Measurements from ENCODE around the gene COX6A2.
A peak's percentile ranks its signal among the peaks of the same experiment; 100 is the strongest.

COX6A2 gene

GRCh38 chr16:31388535-31388934 lies 39.6 kb downstream of the COX6A2 start:
- H3K4me1 ChIP-seq (ENCODE audit: control insufficient read depth, insufficient read depth, low read depth, low read length): peaks cover 7% of the 10 kb centered on the region
- no peak for DNase-seq
- peaks cover 0 to 29% of the 10 kb centered on the region in 2 experiments for H3K27me3 ChIP-seq (ENCODE audit: control insufficient read depth in 1 of 2, insufficient read depth in 1 of 2, low read length in 2 of 2)
- H2AFZ ChIP-seq (ENCODE audit: low read depth, low read length): no peak overlapping the region
- H2BK15ac ChIP-seq (ENCODE audit: low read depth, poor library complexity, severe bottlenecking): no peak overlapping the region
- H2BK120ac ChIP-seq (ENCODE audit: low read depth, low read length): no peak overlapping the region
- no peaks in the 10 kb centered on the region for H3K36me3 ChIP-seq (ENCODE audit: control insufficient read depth in 1 of 2, insufficient read depth in 2 of 2, low read depth in 1 of 2, low read length in 2 of 2)
- 18% methylated on average over 2 of the region's 2 CpGs for whole genome bisulfite sequencing
- no peak overlapping the region for H3K4ac ChIP-seq (ENCODE audit: low read depth in 1 of 2, low read length in 2 of 2)
- H2AK5ac ChIP-seq (ENCODE audit: low read length, severe bottlenecking): no peak overlapping the region
- no peaks in the 10 kb centered on the region for H3K79me1 ChIP-seq (replicated peaks; ENCODE audit: low read length, poor library complexity, severe bottlenecking)
- H3K4me2 ChIP-seq (ENCODE audit: low read length, poor library complexity, severe bottlenecking): no peak overlapping the region
- H3K9me3 ChIP-seq (ENCODE audit: control insufficient read depth, low read length): no peaks in the 10 kb centered on the region
- no peak overlapping the region for H3K27ac ChIP-seq (ENCODE audit: low read length, poor library complexity, severe bottlenecking)
- no peak overlapping the region for H3K14ac ChIP-seq (ENCODE audit: low read length in 2 of 2)
- H2BK12ac ChIP-seq (ENCODE audit: low read length in 2 of 2): no peak overlapping the region
- no peak overlapping the region for H3K18ac ChIP-seq (ENCODE audit: low read depth in 1 of 2, low read length in 2 of 2)
- no peak overlapping the region for H2BK5ac ChIP-seq (ENCODE audit: low read depth, low read length, poor library complexity, severe bottlenecking)
- no peak overlapping the region for H4K91ac ChIP-seq (ENCODE audit: low read length)
- H3K23ac ChIP-seq (ENCODE audit: low read length in 2 of 2): no peak overlapping the region
- H3K4me3 ChIP-seq (ENCODE audit: insufficient read depth in 1 of 2, low read depth in 1 of 2, low read length in 2 of 2): no peak overlapping the region
- no peak overlapping the region for H3K9ac ChIP-seq (ENCODE audit: low read length)
- no peak overlapping the region for H4K8ac ChIP-seq (ENCODE audit: low read length)

GRCh38 chr16:31386157-31386984 lies 41.8 kb downstream of the COX6A2 start:
- WGBS: 60% methylated on average over 6 of the region's 6 CpGs
- Histone ChIP-seq H3K36me3 (ENCODE audit: control insufficient read depth in 1 of 2, insufficient read depth in 2 of 2, low read depth in 1 of 2, low read length in 2 of 2) (no peaks in the 10 kb centered on the region), H3K4me1 (ENCODE audit: control insufficient read depth, insufficient read depth, low read depth, low read length) (peaks cover 2% of the 10 kb centered on the region), H3K4ac (ENCODE audit: low read depth in 1 of 2, low read length in 2 of 2) (no peak overlapping the region), H2BK12ac (ENCODE audit: low read length in 2 of 2) (no peak overlapping the region), H3K4me2 (ENCODE audit: low read length, poor library complexity, severe bottlenecking) (no peak overlapping the region), H3K4me3 (ENCODE audit: insufficient read depth in 1 of 2, low read depth in 1 of 2, low read length in 2 of 2) (no peak overlapping the region), H2BK120ac (ENCODE audit: low read depth, low read length) (no peak overlapping the region), H3K27ac (ENCODE audit: low read length, poor library complexity, severe bottlenecking) (no peak overlapping the region), H3K18ac (ENCODE audit: low read depth in 1 of 2, low read length in 2 of 2) (no peak overlapping the region), H4K8ac (ENCODE audit: low read length) (no peak overlapping the region), H3K9ac (ENCODE audit: low read length) (peak overlapping the region; percentile 25), H3K79me1 (replicated peaks; ENCODE audit: low read length, poor library complexity, severe bottlenecking) (no peaks in the 10 kb centered on the region), H2BK15ac (ENCODE audit: low read depth, poor library complexity, severe bottlenecking) (no peak overlapping the region), H3K9me3 (ENCODE audit: control insufficient read depth, low read length) (no peaks in the 10 kb centered on the region), H3K23ac (ENCODE audit: low read length in 2 of 2) (no peak overlapping the region), H4K91ac (ENCODE audit: low read length) (no peak overlapping the region), H3K14ac (ENCODE audit: low read length in 2 of 2) (no peak overlapping the region), H2AFZ (ENCODE audit: low read depth, low read length) (no peak overlapping the region), H2AK5ac (ENCODE audit: low read length, severe bottlenecking) (no peak overlapping the region), H2BK5ac (ENCODE audit: low read depth, low read length, poor library complexity, severe bottlenecking) (no peak overlapping the region), H3K27me3 (ENCODE audit: control insufficient read depth in 1 of 2, insufficient read depth in 1 of 2, low read length in 2 of 2) (peaks cover 0 to 33% of the 10 kb centered on the region in 2 experiments)
- peak; percentile 1 for DNase-seq

GRCh38 chr16:31385680-31386079 lies 42.5 kb downstream of the COX6A2 start:
- H3K27ac ChIP-seq (ENCODE audit: low read length, poor library complexity, severe bottlenecking): no peak overlapping the region

GRCh38 chr16:31382485-31383161 lies 45.5 kb downstream of the COX6A2 start:
- no peak overlapping the region for H2BK15ac ChIP-seq (ENCODE audit: low read depth, poor library complexity, severe bottlenecking)
- no peak overlapping the region for H2AK5ac ChIP-seq (ENCODE audit: low read length, severe bottlenecking)
- H2AFZ ChIP-seq (ENCODE audit: low read depth, low read length): no peak overlapping the region
- no peak overlapping the region for H2BK5ac ChIP-seq (ENCODE audit: low read depth, low read length, poor library complexity, severe bottlenecking)
- peaks cover 5 to 36% of the 10 kb centered on the region in 2 experiments for H3K27me3 ChIP-seq (ENCODE audit: control insufficient read depth in 1 of 2, insufficient read depth in 1 of 2, low read length in 2 of 2)
- no peak overlapping the region for H3K14ac ChIP-seq (ENCODE audit: low read length in 2 of 2)
- H4K91ac ChIP-seq (ENCODE audit: low read length): no peak overlapping the region
- H3K18ac ChIP-seq (ENCODE audit: low read depth in 1 of 2, low read length in 2 of 2): no peak overlapping the region
- no peak overlapping the region for H3K4me2 ChIP-seq (ENCODE audit: low read length, poor library complexity, severe bottlenecking)
- WGBS: 26% methylated on average over 13 of the region's 14 CpGs
- DNase-seq: no peak
- no peak overlapping the region for H2BK12ac ChIP-seq (ENCODE audit: low read length in 2 of 2)
- H2BK120ac ChIP-seq (ENCODE audit: low read depth, low read length): no peak overlapping the region
- no peak overlapping the region for H3K4ac ChIP-seq (ENCODE audit: low read depth in 1 of 2, low read length in 2 of 2)
- no peak overlapping the region for H3K23ac ChIP-seq (ENCODE audit: low read length in 2 of 2)
- H3K36me3 ChIP-seq (ENCODE audit: control insufficient read depth in 1 of 2, insufficient read depth in 2 of 2, low read depth in 1 of 2, low read length in 2 of 2): no peaks in the 10 kb centered on the region
- H3K79me1 ChIP-seq (replicated peaks; ENCODE audit: low read length, poor library complexity, severe bottlenecking): no peaks in the 10 kb centered on the region
- no peak overlapping the region for H4K8ac ChIP-seq (ENCODE audit: low read length)
- peaks cover 2% of the 10 kb centered on the region for H3K4me1 ChIP-seq (ENCODE audit: control insufficient read depth, insufficient read depth, low read depth, low read length)
- no peak overlapping the region for H3K4me3 ChIP-seq (ENCODE audit: insufficient read depth in 1 of 2, low read depth in 1 of 2, low read length in 2 of 2)
- no peaks in the 10 kb centered on the region for H3K9me3 ChIP-seq (ENCODE audit: control insufficient read depth, low read length)
- no peak overlapping the region for H3K27ac ChIP-seq (ENCODE audit: low read length, poor library complexity, severe bottlenecking)
- H3K9ac ChIP-seq (ENCODE audit: low read length): no peak overlapping the region

More at GRCh38 chr16:31385680-31386079, 42.5 kb downstream of the COX6A2 start:
- Histone ChIP-seq H3K9ac (ENCODE audit: low read length) (no peak overlapping the region), H3K4ac (ENCODE audit: low read depth in 1 of 2, low read length in 2 of 2) (no peak overlapping the region), H2BK12ac (ENCODE audit: low read length in 2 of 2) (no peak overlapping the region), H3K4me3 (ENCODE audit: insufficient read depth in 1 of 2, low read depth in 1 of 2, low read length in 2 of 2) (no peak overlapping the region), H3K4me2 (ENCODE audit: low read length, poor library complexity, severe bottlenecking) (no peak overlapping the region), H3K27me3 (ENCODE audit: control insufficient read depth in 1 of 2, insufficient read depth in 1 of 2, low read length in 2 of 2) (peaks cover 0 to 40% of the 10 kb centered on the region in 2 experiments), H3K23ac (ENCODE audit: low read length in 2 of 2) (no peak overlapping the region), H2BK120ac (ENCODE audit: low read depth, low read length) (no peak overlapping the region), H3K9me3 (ENCODE audit: control insufficient read depth, low read length) (no peaks in the 10 kb centered on the region), H2AK5ac (ENCODE audit: low read length, severe bottlenecking) (no peak overlapping the region), H2AFZ (ENCODE audit: low read depth, low read length) (no peak overlapping the region), H3K79me1 (replicated peaks; ENCODE audit: low read length, poor library complexity, severe bottlenecking) (no peaks in the 10 kb centered on the region), H3K36me3 (ENCODE audit: control insufficient read depth in 1 of 2, insufficient read depth in 2 of 2, low read depth in 1 of 2, low read length in 2 of 2) (no peaks in the 10 kb centered on the region), H4K8ac (ENCODE audit: low read length) (no peak overlapping the region), H3K4me1 (ENCODE audit: control insufficient read depth, insufficient read depth, low read depth, low read length) (peaks cover 2% of the 10 kb centered on the region), H2BK5ac (ENCODE audit: low read depth, low read length, poor library complexity, severe bottlenecking) (no peak overlapping the region), H4K91ac (ENCODE audit: low read length) (no peak overlapping the region), H3K14ac (ENCODE audit: low read length in 2 of 2) (no peak overlapping the region), H3K18ac (ENCODE audit: low read depth in 1 of 2, low read length in 2 of 2) (no peak overlapping the region), H2BK15ac (ENCODE audit: low read depth, poor library complexity, severe bottlenecking) (no peak overlapping the region)
- 86% methylated on average over 4 of the region's 4 CpGs for WGBS
- no peak for DNase-seq
